Activated CD4-positive, alpha-beta memory T cell treated with anti-CD3 and anti-CD28 coated beads, Interleukin-2, amount 10 ng/mL, durations not matched to agents 7 days and 5 days (primary cell): Measurements from ENCODE around the gene AKAIN1. TPM values are rescaled to one million over a fixed set of nuclear protein-coding genes. Genes with fewer than 3 reads are reported as not detected.

Experiments used
- CTCF ChIA-PET: fragments of 350-600 bp; sonication (Branson Sonifier 250); formaldehyde crosslinking; loops from one replicate; lab custom pipeline; 2021; ENCODE audit warnings: antibody characterized with exemption, inconsistent platforms; lab: Charles Lee
- POLR2A ChIA-PET: fragments of 350-600 bp; sonication (Branson Sonifier 250); formaldehyde crosslinking; loops from one replicate; lab custom pipeline; 2021; ENCODE audit warnings: antibody characterized with exemption; lab: Charles Lee
- DNase-seq: peaks from one replicate; pipeline ENCODE4 v3.0.0-alpha.2; 2020
- H3K27ac Mint-ChIP-seq: one replicate; pipeline ENCODE4 v1.8.0; 2021; ENCODE audit warnings: mild to moderate bottlenecking, mixed read lengths
- H3K27me3 Mint-ChIP-seq: one replicate; pipeline ENCODE4 v1.8.0; 2021; ENCODE audit warnings: mixed read lengths
- H3K36me3 Mint-ChIP-seq: one replicate; pipeline ENCODE4 v1.8.0; 2021; ENCODE audit warnings: low read depth, mixed read lengths
- H3K4me1 Mint-ChIP-seq: one replicate; pipeline ENCODE4 v1.8.0; 2021; ENCODE audit warnings: mixed read lengths
- H3K4me3 Mint-ChIP-seq: one replicate; pipeline ENCODE4 v1.8.0; 2021; ENCODE audit warnings: mild to moderate bottlenecking, mixed read lengths
- H3K9me3 Mint-ChIP-seq: one replicate; pipeline ENCODE4 v1.8.0; 2021; ENCODE audit warnings: mixed read lengths
- total RNA-seq, 2 experiments: library from RNA; stranded (reverse); gene quantifications; one replicate each; pipeline ENCODE4 v1.2.3, GENCODE V29; 2021

The AKAIN1 gene
- not detected for total RNA-seq

DNA sequence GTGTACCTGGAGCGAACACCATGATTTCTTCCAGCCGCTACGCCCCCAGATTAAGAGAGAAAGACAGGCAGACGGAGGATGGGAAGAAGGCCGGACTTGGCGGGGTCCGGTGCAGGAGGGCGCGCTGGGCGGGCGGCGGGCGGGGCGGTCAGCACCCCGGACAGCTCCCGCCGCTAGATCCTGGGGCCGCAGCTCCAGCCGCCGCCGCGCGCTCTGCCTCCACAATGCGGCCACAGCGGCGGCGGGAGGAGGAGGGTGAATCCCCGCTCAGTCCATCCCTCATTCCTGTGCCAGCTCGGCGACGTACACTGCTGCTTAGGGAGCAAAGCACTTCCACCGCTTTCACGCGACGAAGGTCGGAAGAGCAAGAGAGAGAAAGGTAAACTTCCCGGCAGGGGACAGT is at the start of gene AKAIN1:
Gene AKAIN1, minus strand, starts transcription at position 226 of the 403 bp plus-strand sequence. Its CDS starts 204 bp downstream, at position 22.
- DNase-seq: no peak
- Mint-ChIP-seq H3K4me1 (peaks cover 2% of the 10 kb centered on the region), H3K9me3 (no peaks in the 10 kb centered on the region), H3K36me3 (no peaks in the 10 kb centered on the region), H3K27me3 (peaks cover 54% of the 10 kb centered on the region), H3K4me3 (no peak within 1 kb of the TSS), H3K27ac (no peak within 1 kb of the TSS)
- CTCF ChIA-PET: no interaction called here
- POLR2A ChIA-PET: no interaction called here

- ChIA-PET CTCF (no interaction called here), POLR2A (no interaction called here)
- no peaks in the 10 kb centered on the region for H3K9me3 Mint-ChIP-seq
- DNase-seq: no peak
- peaks cover 35% of the 10 kb centered on the region for H3K36me3 Mint-ChIP-seq
- no peak overlapping the region for H3K27ac Mint-ChIP-seq
- peaks cover 8% of the 10 kb centered on the region for H3K4me1 Mint-ChIP-seq
- no peaks in the 10 kb centered on the region for H3K27me3 Mint-ChIP-seq
- no peak overlapping the region for H3K4me3 Mint-ChIP-seq
These were observed 47.9 kb upstream of the AKAIN1 start for GRCh38 chr18:5244941-5245340.

DNA sequence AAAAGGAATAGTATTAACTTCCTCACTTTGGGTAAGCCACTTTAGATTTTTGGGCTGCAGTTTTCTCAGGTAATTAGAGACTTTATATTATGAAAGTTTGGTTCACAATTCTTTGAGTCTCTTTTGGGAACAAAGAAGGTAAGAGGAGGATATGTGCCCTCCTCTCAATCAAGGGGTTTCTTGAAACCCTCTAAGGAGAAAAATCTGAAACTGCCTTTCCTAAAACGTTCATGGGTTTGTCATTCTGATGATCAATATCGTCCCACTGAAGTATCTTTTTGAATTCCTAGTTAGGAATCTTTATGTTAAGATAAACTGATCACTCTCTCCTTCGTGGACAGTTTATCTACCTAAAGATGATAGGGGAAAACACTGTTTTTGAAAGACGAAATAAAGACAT is 42.4 kb upstream of the AKAIN1 start:
- peaks cover 37% of the 10 kb centered on the region for H3K36me3 Mint-ChIP-seq
- H3K4me3 Mint-ChIP-seq: peak overlapping the region; percentile 7
- no peaks in the 10 kb centered on the region for H3K9me3 Mint-ChIP-seq
- H3K27me3 Mint-ChIP-seq: peaks cover 1% of the 10 kb centered on the region
- H3K4me1 Mint-ChIP-seq: peaks cover 33% of the 10 kb centered on the region
- CTCF ChIA-PET: interaction anchor here (4.2 kb wide), 1 partner anchor 56 kb away, joined by 41 read pairs; the partner anchor contains the start of gene ZBTB14
- H3K27ac Mint-ChIP-seq: no peak overlapping the region
- POLR2A ChIA-PET: interaction anchor here (4.4 kb wide), 1 partner anchor 56 kb away, joined by 230 read pairs; the partner anchor contains the start of gene ZBTB14
- no peak for DNase-seq

DNA sequence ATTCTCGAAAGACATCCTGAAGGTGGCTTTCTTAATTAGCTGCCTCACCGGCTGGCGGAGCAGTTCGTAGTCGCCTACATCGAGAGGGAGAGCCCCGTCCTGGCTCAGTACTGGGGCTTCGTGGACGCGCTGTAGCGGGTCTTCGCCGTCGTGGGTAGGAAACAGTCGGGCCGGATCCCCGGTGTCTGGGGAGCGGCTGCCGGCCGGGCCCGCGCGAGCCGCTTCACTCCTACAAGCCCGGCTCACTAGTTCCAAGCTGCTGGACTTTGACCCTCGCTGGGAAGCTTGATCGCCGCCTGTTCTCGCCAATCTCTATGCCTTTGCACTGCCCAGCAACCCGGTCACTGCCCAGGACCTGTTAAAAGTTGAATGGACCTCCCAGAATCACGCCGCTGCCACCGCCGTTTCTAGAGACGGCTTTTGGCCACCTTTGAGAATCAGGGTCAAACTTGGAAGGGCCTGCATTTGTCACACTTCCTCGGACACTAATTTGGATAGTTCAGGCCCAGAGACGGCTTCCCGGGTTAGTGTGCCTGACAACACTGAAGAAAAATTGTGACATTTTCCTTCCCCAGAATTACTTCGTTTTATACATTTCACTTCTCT is 41.4 kb upstream of the AKAIN1 start:
- ChIA-PET CTCF (interaction anchor here (1.6 to 4.2 kb wide), 2 partner anchors 57 to 128 kb away, joined by 4 to 41 read pairs; partner anchors contain the start of gene ZBTB14), POLR2A (interaction anchor here (0.6 to 4.4 kb wide), 16 partner anchors 7 to 1577 kb away, joined by 3 to 230 read pairs (median 8); partner anchors contain the start of gene ZBTB14)
- H3K4me3 Mint-ChIP-seq: peak overlapping the region; percentile 91
- peaks cover 30% of the 10 kb centered on the region for H3K36me3 Mint-ChIP-seq
- H3K9me3 Mint-ChIP-seq: no peaks in the 10 kb centered on the region
- H3K4me1 Mint-ChIP-seq: peaks cover 33% of the 10 kb centered on the region
- peak overlapping the region; percentile 88 for H3K27ac Mint-ChIP-seq
- H3K27me3 Mint-ChIP-seq: peaks cover 8% of the 10 kb centered on the region
- peak; percentile 38 for DNase-seq

GRCh38 chr18:5237723-5238370 is 40.8 kb upstream of the AKAIN1 start:
- DNase-seq: peak; percentile 84
- Mint-ChIP-seq H3K9me3 (no peaks in the 10 kb centered on the region), H3K4me3 (peak overlapping the region; percentile 91), H3K27ac (peak overlapping the region; percentile 88), H3K4me1 (peaks cover 33% of the 10 kb centered on the region), H3K36me3 (peaks cover 25% of the 10 kb centered on the region), H3K27me3 (peaks cover 8% of the 10 kb centered on the region)
- POLR2A ChIA-PET: interaction anchor here (0.6 to 4.4 kb wide), 20 partner anchors 8 to 1577 kb away, joined by 3 to 230 read pairs (median 7); partner anchors contain the start of gene ZBTB14
- CTCF ChIA-PET: interaction anchor here (1.0 to 4.2 kb wide), 4 partner anchors 12 to 127 kb away, joined by 3 to 41 read pairs (median 4); partner anchors contain the start of gene ZBTB14

- Mint-ChIP-seq H3K4me3 (peak overlapping the region; percentile 91), H3K27me3 (peaks cover 11% of the 10 kb centered on the region), H3K4me1 (peaks cover 33% of the 10 kb centered on the region), H3K36me3 (peaks cover 19% of the 10 kb centered on the region), H3K9me3 (no peaks in the 10 kb centered on the region), H3K27ac (peak overlapping the region; percentile 88)
- no peak for DNase-seq
- POLR2A ChIA-PET: interaction anchor here (0.7 to 4.4 kb wide), 20 partner anchors 9 to 1576 kb away, joined by 3 to 230 read pairs (median 7); partner anchors contain the start of gene ZBTB14
- CTCF ChIA-PET: interaction anchor here (1.0 to 4.2 kb wide), 4 partner anchors 11 to 126 kb away, joined by 3 to 41 read pairs (median 4); partner anchors contain the start of gene ZBTB14
These were observed 40.1 kb upstream of the AKAIN1 start for GRCh38 chr18:5237083-5237722.

DNA sequence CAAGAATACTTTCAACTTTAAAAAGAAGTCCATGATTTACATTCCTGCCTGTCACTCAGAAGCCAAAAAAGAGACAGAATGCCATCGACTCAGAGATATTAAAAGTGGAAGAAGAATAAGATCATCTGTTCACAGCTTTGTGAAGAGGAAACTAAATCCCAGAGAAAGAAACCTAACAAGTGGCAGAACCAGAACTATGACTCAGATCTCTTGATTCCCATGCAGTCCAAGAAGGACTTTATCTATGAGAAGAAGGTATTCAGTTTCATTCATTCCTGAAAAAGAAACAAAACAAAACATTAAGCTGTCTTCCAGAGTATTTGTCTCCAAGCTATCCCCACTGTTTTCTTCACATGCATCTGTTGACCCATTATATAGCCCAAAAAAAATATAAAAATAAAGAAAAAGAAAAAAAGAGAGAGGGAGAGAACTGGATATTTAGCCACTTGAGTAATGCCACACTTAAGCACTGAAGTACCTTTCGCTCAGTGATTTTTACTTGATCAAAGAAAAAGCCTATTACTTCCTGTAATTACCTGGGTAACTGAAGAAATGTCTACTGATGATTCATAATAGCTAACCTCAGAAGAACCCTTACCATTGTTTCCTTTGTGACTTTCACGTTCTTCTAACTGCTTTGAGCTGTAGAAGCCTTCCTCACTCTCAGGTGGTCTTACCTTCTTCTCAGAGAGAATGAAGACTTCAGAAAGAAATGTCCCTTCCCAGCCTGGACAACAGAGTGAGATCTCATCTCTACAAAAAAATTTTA is 17.7 kb upstream of the AKAIN1 start:
- no peak for DNase-seq
- no peaks in the 10 kb centered on the region for H3K36me3 Mint-ChIP-seq
- no peak overlapping the region for H3K27ac Mint-ChIP-seq
- no peak overlapping the region for H3K4me3 Mint-ChIP-seq
- H3K9me3 Mint-ChIP-seq: no peaks in the 10 kb centered on the region
- peaks cover 6% of the 10 kb centered on the region for H3K27me3 Mint-ChIP-seq
- CTCF ChIA-PET: interaction anchor here (1.1 kb wide), 1 partner anchor 23 kb away, joined by 3 read pairs; no protein-coding TSS in a partner anchor
- peaks cover 12% of the 10 kb centered on the region for H3K4me1 Mint-ChIP-seq
- POLR2A ChIA-PET: interaction anchor here (1.0 to 1.9 kb wide), 2 partner anchors 21 to 23 kb away, joined by 3 to 10 read pairs; no protein-coding TSS in a partner anchor

DNA sequence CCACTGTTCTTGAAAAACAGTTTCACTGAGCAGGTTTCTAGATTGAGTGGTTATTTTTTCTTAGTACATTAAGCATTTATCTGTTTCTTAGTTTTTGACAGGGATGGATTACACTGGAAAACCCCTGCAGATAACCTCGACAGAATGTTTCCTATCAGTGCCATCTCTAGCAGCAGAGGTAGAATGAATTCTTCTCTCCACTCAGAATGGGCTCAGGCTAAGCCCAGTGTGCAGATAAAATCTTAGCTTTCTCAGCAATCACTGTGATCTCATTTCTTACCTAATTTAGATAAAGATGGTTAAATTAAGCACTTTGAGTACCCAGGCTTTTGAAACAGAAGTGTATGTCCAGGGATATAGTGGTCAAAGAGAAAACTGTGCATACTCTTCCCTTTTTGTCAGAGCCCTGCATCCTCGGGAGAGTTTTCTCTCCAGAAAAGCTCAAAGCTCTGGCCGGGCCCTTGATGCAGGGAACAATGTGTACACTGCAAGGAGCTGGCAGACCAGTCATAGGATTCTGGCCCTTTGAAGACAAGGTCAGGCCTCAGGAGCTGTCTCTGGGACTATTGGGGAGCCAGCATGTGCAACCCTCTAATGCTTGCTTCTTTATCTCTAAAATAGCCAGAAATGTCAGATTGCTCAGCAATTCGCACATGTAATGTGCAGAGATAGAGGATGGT is 10.6 kb upstream of the AKAIN1 start:
- Mint-ChIP-seq H3K4me3 (no peak overlapping the region), H3K27me3 (peaks cover 7% of the 10 kb centered on the region), H3K36me3 (no peaks in the 10 kb centered on the region), H3K9me3 (no peaks in the 10 kb centered on the region), H3K4me1 (no peaks in the 10 kb centered on the region), H3K27ac (no peak overlapping the region)
- DNase-seq: no peak
- POLR2A ChIA-PET: no interaction called here
- CTCF ChIA-PET: no interaction called here

- H3K4me3 Mint-ChIP-seq: no peak overlapping the region
- H3K27me3 Mint-ChIP-seq: peaks cover 60% of the 10 kb centered on the region
- H3K9me3 Mint-ChIP-seq: no peaks in the 10 kb centered on the region
- no peak for DNase-seq
- POLR2A ChIA-PET: no interaction called here
- H3K36me3 Mint-ChIP-seq: no peaks in the 10 kb centered on the region
- no peak overlapping the region for H3K27ac Mint-ChIP-seq
- CTCF ChIA-PET: no interaction called here
- H3K4me1 Mint-ChIP-seq: peaks cover 2% of the 10 kb centered on the region
These were observed 1.3 kb upstream of the AKAIN1 start for GRCh38 chr18:5198311-5198710.

- DNase-seq: no peak
- Mint-ChIP-seq H3K27me3 (peaks cover 57% of the 10 kb centered on the region), H3K27ac (no peak overlapping the region), H3K9me3 (no peaks in the 10 kb centered on the region), H3K36me3 (no peaks in the 10 kb centered on the region), H3K4me3 (no peak overlapping the region), H3K4me1 (peaks cover 2% of the 10 kb centered on the region)
- CTCF ChIA-PET: no interaction called here
- POLR2A ChIA-PET: no interaction called here
These were observed 404 bp upstream of the AKAIN1 start for GRCh38 chr18:5197461-5197860.

DNA sequence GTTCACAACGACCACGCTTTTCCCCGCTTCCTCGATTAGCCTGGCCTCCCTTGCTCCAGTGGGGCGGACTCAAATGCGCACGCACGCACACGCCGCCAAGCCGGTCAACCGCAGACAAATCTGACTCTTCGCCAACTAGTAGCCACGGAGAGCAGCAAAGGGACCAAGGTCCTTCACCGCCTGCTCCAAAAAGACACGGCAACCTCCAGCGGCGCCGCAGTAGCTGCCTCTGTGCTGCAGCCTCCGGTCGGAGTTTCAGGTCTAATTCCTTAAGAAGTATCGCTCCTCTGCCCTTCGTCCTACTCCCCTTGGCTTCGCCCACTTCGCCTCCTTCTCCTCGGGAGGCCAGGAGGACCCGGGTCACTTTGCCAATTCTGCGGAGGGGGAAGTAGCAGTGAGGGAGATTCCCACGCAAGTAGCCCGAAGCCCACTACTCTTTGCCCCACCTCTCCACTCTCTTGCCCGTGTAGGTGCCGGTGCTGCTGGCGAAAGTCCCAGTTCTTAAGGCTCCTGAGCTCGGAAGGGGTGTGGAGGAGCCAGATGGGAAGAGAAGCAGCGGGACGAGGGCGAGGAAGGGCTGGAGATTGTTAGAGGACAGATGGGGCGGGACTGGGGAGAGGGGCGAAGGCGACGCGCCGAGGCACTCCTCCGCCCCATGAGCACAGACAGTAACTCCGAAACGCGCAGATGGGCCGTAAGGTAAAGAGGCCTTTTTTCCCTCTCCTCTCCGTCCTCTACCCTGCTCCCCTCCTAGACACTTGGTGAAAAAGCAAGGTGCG is 615 bp downstream of the AKAIN1 start:
- Mint-ChIP-seq H3K36me3 (no peaks in the 10 kb centered on the region), H3K27me3 (peaks cover 54% of the 10 kb centered on the region), H3K4me1 (peaks cover 2% of the 10 kb centered on the region), H3K4me3 (no peak overlapping the region), H3K27ac (no peak overlapping the region), H3K9me3 (no peaks in the 10 kb centered on the region)
- DNase-seq: no peak
- ChIA-PET POLR2A (interaction anchor here (1.1 kb wide), 1 partner anchor 42 kb away, joined by 3 read pairs; no protein-coding TSS in a partner anchor), CTCF (no interaction called here)
